ENCODE results near the gene PIP5K1B. TPM values are rescaled to one million over a fixed set of nuclear protein-coding genes. Genes with fewer than 3 reads are reported as not detected.

The PIP5K1B gene
- total RNA-seq, 2 donors from 2014 or later = 18.4 to 44.8 TPM

GRCh38 chr9:68721666-68722330, 16.8 kb downstream of the PIP5K1B start:
- Histone ChIP-seq H3K27ac (no peak overlapping the region), H3K27me3 (no peaks in the 10 kb centered on the region), H3K4me3 (no peak overlapping the region), H3K9me3 (no peaks in the 10 kb centered on the region), H3K36me3 (no peaks in the 10 kb centered on the region), H3K4me1 (peaks cover 0 to 11% of the 10 kb centered on the region in 2 donors)
- no peak for DNase-seq (ENCODE audit: low spot score)
- TF ChIP-seq CTCF (IDR thresholded peaks at IDR 0.05) = no peak

GRCh38 chr9:68725070-68725469, 20.0 kb downstream of the PIP5K1B start:
- no peak for DNase-seq (ENCODE audit: low spot score)
- no peaks in the 10 kb centered on the region for H3K27me3 ChIP-seq
- H3K27ac ChIP-seq = peak overlapping the region in 1 of 2 donors; percentile 70
- no peaks in the 10 kb centered on the region for H3K9me3 ChIP-seq
- H3K36me3 ChIP-seq = no peaks in the 10 kb centered on the region
- peaks cover 0 to 16% of the 10 kb centered on the region in 2 donors for H3K4me1 ChIP-seq
- TF ChIP-seq CTCF (IDR thresholded peaks at IDR 0.05) = no peak
- no peak overlapping the region for H3K4me3 ChIP-seq

GRCh38 chr9:68726489-68726888, 21.4 kb downstream of the PIP5K1B start:
- Histone ChIP-seq H3K4me1 (peaks cover 0 to 20% of the 10 kb centered on the region in 2 donors), H3K36me3 (no peaks in the 10 kb centered on the region), H3K9me3 (no peaks in the 10 kb centered on the region), H3K27ac (peak overlapping the region in 1 of 2 donors; percentile 70), H3K27me3 (no peaks in the 10 kb centered on the region), H3K4me3 (no peak overlapping the region)
- no peak for TF ChIP-seq CTCF (IDR thresholded peaks at IDR 0.05)
- DNase-seq (ENCODE audit: low spot score) = no peak

- Histone ChIP-seq H3K4me3 (no peak overlapping the region), H3K27ac (peak overlapping the region; percentile 4 to 70), H3K9me3 (no peaks in the 10 kb centered on the region), H3K4me1 (peaks cover 0 to 26% of the 10 kb centered on the region in 2 donors), H3K27me3 (no peaks in the 10 kb centered on the region), H3K36me3 (no peaks in the 10 kb centered on the region)
- no peak for DNase-seq (ENCODE audit: low spot score)
- TF ChIP-seq CTCF (IDR thresholded peaks at IDR 0.05) = no peak
These were observed 22.6 kb downstream of the PIP5K1B start for GRCh38 chr9:68727636-68728035.

GRCh38 chr9:68728731-68729130, 23.7 kb downstream of the PIP5K1B start:
- Histone ChIP-seq H3K27ac (peak overlapping the region in 1 of 2 donors; percentile 70), H3K9me3 (no peaks in the 10 kb centered on the region), H3K4me3 (no peak overlapping the region), H3K27me3 (no peaks in the 10 kb centered on the region), H3K4me1 (peaks cover 0 to 26% of the 10 kb centered on the region in 2 donors), H3K36me3 (no peaks in the 10 kb centered on the region)
- no peak for DNase-seq (ENCODE audit: low spot score)
- TF ChIP-seq CTCF (IDR thresholded peaks at IDR 0.05) = no peak
